Right hindlimb (tissue), 1 donor: ENCODE measurements around the gene ACSM2A.
"Not testable (repeated sequence)": the region's sequence is repeated elsewhere in the genome, so short reads cannot be mapped to it uniquely, and the experiment has no call there.

Source experiments
- DNase-seq: peaks from one replicate; pipeline ENCODE4 v3.0.0-alpha.2; 2018

ACSM2A gene

DNA sequence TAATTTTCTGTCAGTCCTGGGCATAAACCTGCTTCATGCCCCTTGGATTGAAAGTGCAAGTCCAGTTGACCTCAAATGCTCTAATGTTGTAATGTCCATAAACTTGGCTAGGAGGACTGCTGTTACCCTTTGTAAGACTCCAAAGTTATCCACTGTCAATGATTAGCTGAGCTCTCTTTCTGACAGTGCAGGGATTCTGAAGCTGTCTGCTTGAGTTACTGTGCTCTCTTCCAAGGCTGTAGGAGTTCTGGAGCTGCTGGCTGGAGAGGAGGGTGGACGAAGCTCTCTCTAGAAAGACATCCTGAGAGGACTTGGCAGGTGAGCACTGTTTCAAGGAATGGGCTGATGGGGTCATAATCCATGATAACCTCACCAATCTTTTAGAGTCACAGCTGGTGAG, at the start of gene ACSM2A:
Gene ACSM2A (plus strand): TSS at position 158 of the 400 bp plus-strand sequence. CDS start 8,594 bp downstream, outside the sequence.
- not testable (repeated sequence) for DNase-seq

DNA sequence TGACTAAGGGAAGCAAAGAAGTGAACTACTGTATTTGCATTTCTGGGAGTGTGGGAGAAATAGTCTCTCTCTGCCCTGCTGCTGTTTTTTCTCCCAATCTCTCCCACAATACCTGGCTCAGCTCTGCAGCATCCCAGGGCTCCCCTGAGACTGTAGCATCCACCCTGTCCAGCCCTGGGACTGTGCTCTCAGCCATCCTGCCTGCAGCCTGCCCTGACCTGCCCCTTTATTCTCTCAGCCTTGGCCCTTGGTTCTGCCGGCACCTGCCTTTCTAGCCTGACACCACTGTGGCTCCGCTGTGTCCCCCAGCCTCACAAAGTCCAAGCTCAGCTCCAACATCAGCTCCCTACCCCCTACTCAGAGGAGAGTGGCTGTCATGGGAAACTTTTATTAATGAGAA, 48.7 kb upstream of the ACSM2A start:
- DNase-seq, result no peak

- DNase-seq, result no peak
These were observed 46.7 kb upstream of the ACSM2A start, which contains the start of gene PDILT for GRCh38 chr16:20404637-20405036. Gene PDILT, minus strand, starts transcription at chr16:20404737. Its CDS starts 5,437 bp downstream, at chr16:20399300.

- peak; percentile 33 for DNase-seq
These were observed 41.8 kb upstream of the ACSM2A start, which contains the start of gene ACSM5 for GRCh38 chr16:20409398-20410120. Gene ACSM5, plus strand, starts transcription at chr16:20409534. Its CDS starts 1,951 bp downstream, at chr16:20411485.

- DNase-seq, result no peak
These were observed 41.1 kb upstream of the ACSM2A start for GRCh38 chr16:20410121-20410723.

GRCh38 chr16:20411055-20411454, 40.3 kb upstream of the ACSM2A start:
- DNase-seq, result no peak

- DNase-seq, result no peak
These were observed 35.8 kb upstream of the ACSM2A start for GRCh38 chr16:20415541-20415940.

DNA sequence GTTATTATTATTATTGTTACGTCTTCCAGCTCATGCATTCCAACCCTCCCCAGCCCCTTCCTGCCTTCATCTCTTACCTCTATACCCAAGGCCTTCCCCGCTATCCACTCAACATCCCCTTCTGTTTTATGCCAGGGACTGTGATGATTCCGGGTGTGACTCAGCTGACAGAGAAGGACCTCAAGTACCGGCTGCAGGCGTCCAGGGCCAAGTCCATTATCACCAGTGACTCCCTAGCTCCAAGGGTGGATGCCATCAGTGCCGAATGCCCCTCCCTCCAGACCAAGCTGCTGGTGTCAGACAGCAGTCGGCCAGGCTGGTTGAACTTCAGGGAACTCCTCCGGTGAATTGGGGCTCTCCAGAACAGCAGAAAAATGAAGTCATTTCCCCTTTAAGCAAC, 32.2 kb upstream of the ACSM2A start:
- not testable (repeated sequence) for DNase-seq

- not testable (repeated sequence) for DNase-seq
These were observed 29.6 kb upstream of the ACSM2A start for GRCh38 chr16:20421748-20422147.

DNA sequence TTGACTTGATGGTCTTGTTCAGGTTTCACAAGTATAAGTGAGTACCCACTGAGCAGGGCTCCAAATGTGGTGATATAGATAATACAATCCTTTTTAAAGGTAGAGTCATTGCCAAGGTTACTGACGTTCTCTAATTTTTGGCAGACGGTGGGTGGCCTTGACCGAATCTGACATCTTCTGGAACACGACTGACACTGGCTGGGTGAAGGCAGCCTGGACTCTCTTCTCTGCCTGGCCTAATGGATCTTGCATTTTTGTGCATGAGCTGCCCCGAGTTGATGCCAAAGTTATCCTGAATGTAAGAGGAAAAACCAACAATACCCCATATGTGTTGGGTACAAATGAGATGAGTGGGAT, 27.6 kb upstream of the ACSM2A start:
- DNase-seq, result not testable (repeated sequence)

DNA sequence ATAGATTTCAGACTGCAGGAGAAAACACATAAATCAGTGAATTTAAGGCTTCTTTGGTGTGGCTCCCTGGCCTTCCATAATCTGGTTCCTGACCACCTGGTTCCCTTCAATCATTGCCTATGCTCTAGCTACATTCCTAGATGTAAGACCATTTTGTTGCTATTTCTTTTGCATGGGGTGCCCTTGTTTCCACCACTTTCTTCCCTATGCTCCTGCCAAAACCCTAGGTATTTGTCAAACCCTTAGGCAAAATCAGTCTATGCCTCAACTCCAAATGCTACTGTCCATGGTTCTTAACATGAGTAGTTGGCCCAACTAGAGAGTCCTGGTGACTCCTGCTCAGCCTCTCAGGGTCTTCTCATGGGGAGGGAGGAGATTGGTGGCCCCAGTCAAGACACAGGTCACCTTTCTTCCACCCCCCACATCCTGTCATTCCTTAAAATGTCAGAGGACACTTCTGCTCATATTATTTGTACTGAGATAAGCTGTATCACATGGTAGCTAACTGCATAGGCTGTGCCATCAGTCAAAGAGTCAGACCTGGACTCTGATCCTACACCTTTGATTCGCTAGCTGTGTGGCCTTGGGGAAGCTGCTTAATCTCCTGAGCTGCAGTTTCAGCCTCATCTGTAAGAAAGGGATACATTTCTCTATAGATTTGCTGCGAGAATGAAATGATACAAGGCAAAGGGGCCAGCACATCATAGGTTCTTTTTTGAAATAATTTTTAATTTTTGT, 27.0 kb upstream of the ACSM2A start:
- no peak for DNase-seq

DNA sequence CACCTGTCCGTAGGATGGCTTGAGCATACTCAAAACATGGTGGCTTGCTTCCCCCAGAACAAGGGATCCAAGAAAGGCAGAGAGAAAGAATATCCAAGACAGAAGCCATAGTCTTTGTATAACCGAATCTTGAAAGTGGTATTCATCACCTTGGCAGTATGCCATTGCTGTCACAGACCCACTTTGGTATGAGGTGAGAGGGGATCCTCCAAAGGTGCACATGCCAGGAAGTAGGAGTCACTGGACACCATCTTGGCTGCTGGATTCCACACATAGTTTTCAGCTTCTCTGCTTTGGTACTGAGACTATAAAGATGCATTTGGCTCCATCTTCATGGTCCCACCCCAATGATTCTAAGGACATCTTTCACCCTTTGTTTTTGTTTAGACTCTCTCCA, 23.9 kb upstream of the ACSM2A start:
- DNase-seq, result not testable (repeated sequence)

GRCh38 chr16:20429499-20429898, 21.8 kb upstream of the ACSM2A start:
- DNase-seq, result not testable (repeated sequence)

DNA sequence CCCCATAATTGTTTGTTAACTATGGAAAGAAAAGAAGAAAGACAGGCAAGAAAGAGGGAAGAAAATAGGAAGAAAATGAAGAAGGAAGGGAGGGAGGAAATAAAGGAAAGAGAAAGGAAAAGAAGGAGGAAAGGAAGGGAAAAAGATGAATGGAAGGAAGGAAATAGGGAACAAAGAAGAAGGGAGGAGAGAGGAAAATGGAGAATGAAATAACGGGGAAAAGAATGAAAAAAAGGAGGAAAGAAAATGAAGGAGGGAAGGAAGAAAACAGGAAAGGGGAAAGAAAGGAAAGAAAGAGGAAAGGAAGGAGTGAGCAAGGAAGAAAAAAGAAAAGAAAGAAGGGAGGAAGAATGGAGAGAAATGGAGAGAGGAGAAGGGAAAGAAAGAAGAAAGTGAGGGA, 20.8 kb upstream of the ACSM2A start:
- not testable (repeated sequence) for DNase-seq

- no peak for DNase-seq
These were observed 20.4 kb upstream of the ACSM2A start for GRCh38 chr16:20430948-20431347.

DNA sequence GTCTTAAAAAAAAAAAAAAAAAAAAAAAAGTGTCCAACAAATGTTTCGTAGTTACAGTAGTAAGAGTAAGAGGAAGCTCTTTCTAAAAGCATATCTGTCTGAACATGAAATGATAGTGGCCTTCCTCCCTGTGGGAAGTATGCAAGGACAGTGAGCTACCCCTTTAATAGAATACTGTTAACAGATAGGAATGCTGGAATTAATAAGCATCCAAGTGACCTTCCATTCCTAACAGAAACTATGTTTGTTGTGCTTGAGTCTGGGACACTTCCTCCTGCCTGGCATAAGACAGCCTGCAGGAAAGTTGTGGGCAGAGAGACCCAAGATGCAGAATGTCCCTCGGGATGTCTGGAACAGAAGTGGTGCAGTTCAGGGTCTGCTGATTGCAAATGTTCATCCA, 12.4 kb upstream of the ACSM2A start:
- DNase-seq, result not testable (repeated sequence)

DNA sequence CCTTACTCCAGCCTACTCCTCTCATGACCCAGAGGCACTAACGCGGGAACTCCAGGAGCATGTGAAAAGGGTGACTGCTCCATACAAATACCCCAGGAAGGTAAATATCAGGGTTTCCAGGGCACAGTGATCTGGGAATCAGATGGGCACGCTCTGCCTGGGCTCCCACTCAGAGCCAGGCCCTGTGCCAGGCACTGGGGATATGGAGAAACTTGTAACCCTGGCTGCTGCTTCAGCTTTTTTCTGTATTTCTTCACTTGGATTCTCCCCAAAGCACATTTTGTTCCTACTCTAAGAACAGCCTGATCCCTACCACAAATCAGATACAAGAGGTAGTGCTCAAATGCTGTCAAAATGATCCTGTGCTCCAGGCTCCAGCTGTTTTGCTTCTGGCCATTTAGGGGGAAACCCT, 11.5 kb upstream of the ACSM2A start:
- not testable (repeated sequence) for DNase-seq

DNA sequence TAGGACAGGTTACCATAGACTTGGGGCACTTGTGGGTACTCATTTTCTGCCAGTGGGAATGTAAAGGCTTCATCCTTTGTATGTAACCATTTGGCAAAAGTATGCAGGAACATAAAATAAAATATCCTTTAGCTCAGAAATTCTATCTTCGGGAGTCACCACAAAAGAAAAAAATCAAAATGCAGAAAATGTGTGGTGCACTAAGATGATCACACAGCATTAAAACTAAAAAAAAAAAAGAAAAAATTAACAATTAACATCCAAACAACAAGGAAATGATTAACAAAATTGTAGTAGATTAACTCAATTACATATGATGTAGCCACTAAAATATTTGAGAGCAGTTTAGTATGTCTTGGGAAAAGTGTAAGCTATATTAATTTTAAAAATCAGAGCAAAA, 10.6 kb upstream of the ACSM2A start:
- DNase-seq, result not testable (repeated sequence)

GRCh38 chr16:20441191-20441590, 10.1 kb upstream of the ACSM2A start:
- DNase-seq, result no peak

DNA sequence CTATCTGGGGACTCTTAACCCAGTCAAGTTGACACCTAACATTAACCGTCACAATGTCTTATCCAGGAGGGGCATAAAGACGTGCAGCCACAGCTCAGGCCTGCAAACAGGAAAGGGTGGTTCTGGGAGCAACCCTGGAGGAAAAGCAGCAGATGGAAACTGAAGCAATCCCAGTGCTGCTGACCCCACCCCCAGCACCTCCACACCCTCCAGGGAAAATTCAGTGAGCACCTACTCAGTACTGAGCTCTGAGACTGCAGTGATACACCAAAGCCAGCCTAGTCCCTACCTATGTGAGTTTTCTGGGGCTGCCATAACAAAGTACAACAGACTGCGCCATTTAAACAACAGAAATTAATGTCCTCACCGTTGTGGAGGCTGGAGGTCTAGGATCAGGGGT, 9.5 kb upstream of the ACSM2A start:
- not testable (repeated sequence) for DNase-seq

DNA sequence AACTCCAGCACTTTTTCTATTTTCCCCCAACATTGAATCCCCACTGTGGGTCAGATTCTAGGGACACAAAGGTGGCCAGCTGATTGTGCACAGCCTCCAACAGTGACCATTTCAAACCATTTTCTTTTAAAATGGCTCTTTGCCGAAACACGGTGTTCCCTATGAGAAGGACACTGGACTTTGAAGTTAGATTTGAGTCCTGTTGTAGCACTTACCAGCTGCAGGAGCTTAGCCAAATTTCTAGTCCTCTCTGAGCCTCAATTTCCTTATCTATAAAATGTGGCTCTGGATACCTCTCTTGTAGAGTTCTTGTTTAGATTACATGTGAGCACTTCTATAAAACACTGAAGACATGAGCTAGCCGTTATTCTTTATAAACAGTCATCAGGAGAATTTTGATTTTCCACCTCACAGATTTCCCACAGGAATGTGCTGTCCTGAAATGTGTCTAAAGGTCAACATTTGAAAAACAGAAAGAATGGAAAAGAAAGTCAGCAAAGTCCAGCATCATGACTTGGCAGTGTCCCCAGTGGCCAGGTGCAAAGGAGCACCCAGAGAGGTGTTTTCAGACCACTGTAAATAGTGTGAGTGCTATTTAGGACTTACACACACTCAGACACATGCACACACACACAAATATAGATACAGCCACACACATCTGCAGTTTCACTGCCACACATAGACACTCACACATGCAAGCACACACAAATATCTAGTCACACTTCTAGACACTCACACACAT, 4.5 kb upstream of the ACSM2A start:
- not testable (repeated sequence) for DNase-seq

DNA sequence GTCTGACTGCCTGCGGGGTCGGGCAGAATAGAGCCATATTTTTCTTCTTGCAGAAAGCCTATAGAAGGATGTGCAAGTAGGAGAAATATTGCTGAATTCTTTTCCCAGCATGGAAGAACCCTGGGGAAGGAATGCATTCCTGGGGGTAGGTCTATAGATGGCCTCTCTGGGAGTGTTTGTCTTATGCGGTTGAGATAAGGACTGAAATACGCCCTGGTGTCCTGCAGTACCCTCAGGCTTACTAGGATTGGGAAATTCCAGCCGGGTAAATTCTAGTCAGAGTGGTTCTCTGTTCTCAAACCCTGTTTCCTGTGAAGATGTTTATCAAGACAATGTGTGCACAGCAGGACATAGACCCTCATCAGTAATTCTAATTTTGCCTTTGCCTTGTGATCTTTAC, 2.3 kb downstream of the ACSM2A start:
- DNase-seq, result not testable (repeated sequence)

DNA sequence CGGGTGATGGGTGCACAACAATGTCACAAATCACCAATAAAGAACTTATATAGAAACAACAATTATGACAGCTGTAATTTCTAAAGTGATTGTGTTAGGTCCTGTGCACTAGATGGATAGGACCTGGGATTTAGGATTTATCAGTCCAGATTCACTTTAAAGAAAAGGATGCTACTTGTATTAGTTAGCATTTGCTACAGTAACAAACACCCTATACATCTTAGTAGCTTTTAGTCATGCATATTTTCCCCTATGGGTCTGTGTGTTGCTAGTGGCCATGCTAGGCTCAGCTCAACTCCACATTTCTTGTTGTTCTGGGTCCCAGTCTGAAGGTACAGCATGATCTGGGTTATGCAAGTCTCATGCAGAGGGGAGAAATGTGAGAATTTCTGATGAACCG, 7.9 kb downstream of the ACSM2A start:
- DNase-seq, result not testable (repeated sequence)
